ENCODE results near the gene ITGB4.

ITGB4 gene

DNA sequence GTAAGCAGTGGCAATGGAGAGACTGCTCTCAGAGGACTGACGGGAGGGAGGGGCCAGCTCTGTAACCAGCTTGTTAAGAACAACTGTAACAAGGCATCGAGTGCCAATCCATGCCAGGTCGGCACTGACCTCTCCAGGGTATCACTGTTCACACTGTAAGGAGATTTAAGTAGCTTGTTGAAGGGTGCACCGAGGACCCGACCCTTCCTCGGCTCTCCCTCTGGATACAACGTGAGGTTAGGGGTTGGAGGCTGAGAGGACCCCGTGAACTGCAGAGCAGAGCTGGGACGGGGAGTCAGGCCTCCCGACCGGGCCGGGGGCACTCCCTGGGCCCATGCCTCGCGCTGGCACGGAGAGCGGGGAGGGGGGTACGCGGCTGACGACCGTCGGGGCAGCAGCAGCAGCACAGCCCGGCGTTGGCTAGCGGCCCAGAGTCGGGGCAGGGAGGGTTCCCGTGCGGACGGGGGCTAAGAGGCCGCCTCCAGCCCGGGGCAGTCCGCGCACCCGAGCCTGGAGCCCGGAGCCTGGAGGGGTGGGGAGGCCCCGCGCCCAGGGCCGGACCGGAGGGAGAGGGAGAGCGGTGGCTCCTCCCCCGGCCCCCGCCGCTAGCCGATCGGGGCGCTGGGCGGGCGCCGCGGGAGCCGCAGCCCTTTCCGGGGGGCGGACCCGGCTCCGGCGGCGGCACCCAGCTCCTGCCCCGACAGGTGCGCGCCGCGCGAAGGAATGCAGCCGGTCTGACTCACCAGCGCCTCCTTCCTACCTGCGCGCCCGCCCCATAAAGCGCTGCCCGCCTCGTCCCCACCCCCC, at the start of gene ITGB4:
Gene ITGB4 (plus strand): TSS at position 804 of the 807 bp plus-strand sequence. CDS start 3,245 bp downstream, outside the sequence.
- DNase-seq (ENCODE audit: low read depth): no peak
- no peak for TF ChIP-seq CTCF (conservative IDR thresholded peaks at IDR 0.05; ENCODE audit: low read depth, low read length)
- peak within 1 kb of the TSS; percentile 36 for H3K4me3 ChIP-seq (ENCODE audit: low read depth, low read length)

GRCh38 chr17:75672011-75672410, 49.2 kb upstream of the ITGB4 start:
- DNase-seq (ENCODE audit: low read depth): no peak
- no peak overlapping the region for H3K4me3 ChIP-seq (ENCODE audit: low read depth, low read length)
- no peak for TF ChIP-seq CTCF (conservative IDR thresholded peaks at IDR 0.05; ENCODE audit: low read depth, low read length)

GRCh38 chr17:75673487-75673886, 47.8 kb upstream of the ITGB4 start:
- no peak for TF ChIP-seq CTCF (conservative IDR thresholded peaks at IDR 0.05; ENCODE audit: low read depth, low read length)
- H3K4me3 ChIP-seq (ENCODE audit: low read depth, low read length): no peak overlapping the region

GRCh38 chr17:75676461-75676860, 44.8 kb upstream of the ITGB4 start:
- TF ChIP-seq CTCF (conservative IDR thresholded peaks at IDR 0.05; ENCODE audit: low read depth, low read length): no peak
- no peak overlapping the region for H3K4me3 ChIP-seq (ENCODE audit: low read depth, low read length)

More at GRCh38 chr17:75673487-75673886, 47.8 kb upstream of the ITGB4 start:
- DNase-seq (ENCODE audit: low read depth): no peak

GRCh38 chr17:75679706-75680211, 41.5 kb upstream of the ITGB4 start:
- peak; percentile 67 for DNase-seq (ENCODE audit: low read depth)
- no peak overlapping the region for H3K4me3 ChIP-seq (ENCODE audit: low read depth, low read length)
- TF ChIP-seq CTCF (conservative IDR thresholded peaks at IDR 0.05; ENCODE audit: low read depth, low read length): peak; percentile 42

More at GRCh38 chr17:75676461-75676860, 44.8 kb upstream of the ITGB4 start:
- no peak for DNase-seq (ENCODE audit: low read depth)

DNA sequence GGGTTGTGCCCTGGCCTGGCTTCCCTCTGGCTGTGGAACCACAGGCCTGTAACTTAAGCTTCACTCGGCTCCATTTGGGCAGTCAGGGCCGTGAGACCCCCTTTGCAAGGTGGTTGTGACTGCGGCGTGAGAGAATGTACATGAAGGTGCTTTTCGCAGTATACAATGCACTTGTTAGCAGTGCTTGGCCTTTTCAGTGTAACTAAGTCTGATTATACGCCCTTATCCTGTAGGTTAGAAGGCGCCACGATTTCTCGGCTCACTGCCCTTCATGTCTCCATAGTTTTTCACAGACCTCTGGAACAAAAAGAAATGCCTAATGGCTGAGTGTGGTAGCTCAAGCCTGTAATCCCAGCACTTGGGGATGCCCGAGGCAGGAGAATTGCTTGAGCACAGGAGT, 40.8 kb upstream of the ITGB4 start:
- no peak for DNase-seq (ENCODE audit: low read depth)
- H3K4me3 ChIP-seq (ENCODE audit: low read depth, low read length): no peak overlapping the region
- TF ChIP-seq CTCF (conservative IDR thresholded peaks at IDR 0.05; ENCODE audit: low read depth, low read length): no peak
